HCT116 (cell line): ENCODE data around the gene GANC. TPM values are rescaled to one million over a fixed set of nuclear protein-coding genes. Genes with fewer than 3 reads are reported as not detected.

Experiments used
- ATAC-seq: fragments of 200-7000 bp; cut with Tn5 transposase; 2 replicates; pipeline ENCODE4 v1.9.1; 2020; ENCODE audit warnings: mild to moderate bottlenecking, moderate library complexity
- BruUV-seq: library from RNA; stranded (reverse); fragments of 400-500 nt; replicated peaks from 2 replicates; lab custom pipeline; 2021; lab: Mats Ljungman, UMichigan
- CTCF ChIA-PET: fragments of 300-600 bp; sonication (Branson Sonifier 250); formaldehyde crosslinking; loops from one replicate; lab custom pipeline; 2021; ENCODE audit warnings: antibody characterized with exemption; lab: Charles Lee
- POLR2A ChIA-PET: fragments of 300-600, 350-600 bp; sonication (Branson Sonifier 250); formaldehyde crosslinking; loops from one replicate; lab custom pipeline; 2021; ENCODE audit warnings: antibody characterized with exemption; lab: Charles Lee
- RAD21 ChIA-PET, 2 experiments: fragments of 300-600 bp; sonication (Branson Sonifier 250); formaldehyde crosslinking; loops; one replicate each; lab custom pipeline; 2023; ENCODE audit warnings: low total read pairs in 2 of 2; ENCODE audit not compliant: uncharacterized antibody in 2 of 2, unreplicated experiment in 2 of 2, low non-redundant PET in 1 of 2; lab: Charles Lee
- DNase-seq: peaks from one replicate; pipeline ENCODE4 v3.0.0-alpha.2; 2010; ENCODE audit warnings: low read depth, low spot score
- H2AFZ ChIP-seq: fragments of 200-600 bp; shearing (Covaris generic), sonication (generic); 2 replicates; pipeline ENCODE4 v1.6.1; 2017; ENCODE audit warnings: low read depth, mixed run types, mixed read lengths, antibody characterized with exemption, low read length; ENCODE audit not compliant: poor library complexity, severe bottlenecking
- H3K27ac ChIP-seq: 2 replicates; pipeline ENCODE4 v1.5.1; 2012; ENCODE audit warnings: low read depth, low read length
- H3K27me3 ChIP-seq: fragments of 200-600 bp; sonication (generic); 2 replicates; pipeline ENCODE4 v1.6.1; 2016; ENCODE audit warnings: mixed run types, low read length, mixed read lengths; ENCODE audit not compliant: insufficient read depth
- H3K36me3 ChIP-seq, 2 experiments: fragments of 200-500 bp in 1 of 2; fragments of 200-600 bp in 1 of 2; sonication (Bioruptor generic) in 1 of 2; sonication (generic) in 1 of 2; 2 replicates each; pipeline versions ENCODE4 v1.5.1 to v1.6.1; 2014 to 2016; ENCODE audit warnings: low read length in 2 of 2, inconsistent platforms in 1 of 2, mixed read lengths in 1 of 2, mixed run types in 1 of 2; ENCODE audit not compliant: insufficient read depth in 2 of 2, control insufficient read depth in 1 of 2
- H3K4me1 ChIP-seq, 2 experiments: fragments of 200-600 bp in 1 of 2; sonication (generic) in 1 of 2; 2 replicates each; pipeline versions ENCODE4 v1.5.1 to v1.6.1; 2012 to 2017; ENCODE audit warnings: low read length in 2 of 2, inconsistent platforms in 1 of 2, mild to moderate bottlenecking in 1 of 2, mixed read lengths in 1 of 2, mixed run types in 1 of 2, moderate library complexity in 1 of 2; ENCODE audit not compliant: insufficient read depth in 2 of 2, control insufficient read depth in 1 of 2
- H3K4me2 ChIP-seq: fragments of 200-600 bp; sonication (generic); 2 replicates; pipeline ENCODE4 v1.6.1; 2017; ENCODE audit warnings: mixed run types, low read length, mixed read lengths
- H3K4me3 ChIP-seq, 2 experiments: fragments of 200-600 bp in 1 of 2; sonication (generic) in 1 of 2; replicated peaks in 1 of 2; 2 replicates each; pipeline ENCODE4 v1.5.1; 2011 to 2016; ENCODE audit warnings: low read length in 2 of 2, control low read depth in 1 of 2, low read depth in 1 of 2, mild to moderate bottlenecking in 1 of 2, mixed read lengths in 1 of 2, mixed run types in 1 of 2
- H3K79me2 ChIP-seq: fragments of 200-600 bp; sonication (generic); 2 replicates; pipeline ENCODE4 v1.6.1; 2017; ENCODE audit warnings: mild to moderate bottlenecking, mixed run types, low read length, moderate library complexity, mixed read lengths; ENCODE audit not compliant: insufficient read depth
- H3K9ac ChIP-seq: fragments of 200-600 bp; sonication (generic); 2 replicates; pipeline ENCODE4 v1.6.1; 2016; ENCODE audit warnings: low read length, mixed read lengths
- H3K9me2 ChIP-seq: fragments of 200-600 bp; sonication (generic), shearing (Covaris generic); 2 replicates; pipeline ENCODE4 v1.6.1; 2017; ENCODE audit warnings: mixed run types, mild to moderate bottlenecking, moderate library complexity; ENCODE audit not compliant: insufficient read depth
- H3K9me3 ChIP-seq, 2 experiments: fragments of 200-500 bp in 1 of 2; fragments of 200-600 bp in 1 of 2; sonication (Bioruptor generic) in 1 of 2; sonication (generic) in 1 of 2; 2 replicates each; pipeline ENCODE4 v1.6.1; 2014 to 2017; ENCODE audit warnings: low read length in 2 of 2, mixed read lengths in 2 of 2, inconsistent platforms in 1 of 2, low read depth in 1 of 2, mild to moderate bottlenecking in 1 of 2, mixed run types in 1 of 2, moderate library complexity in 1 of 2; ENCODE audit not compliant: control insufficient read depth in 1 of 2, insufficient read depth in 1 of 2
- H4K20me1 ChIP-seq: fragments of 200-600 bp; sonication (generic), shearing (Covaris generic); 2 replicates; pipeline ENCODE4 v1.6.1; 2017; ENCODE audit warnings: mixed run types, mild to moderate bottlenecking, moderate library complexity; ENCODE audit not compliant: insufficient read depth
- CBX3 ChIP-seq: IDR thresholded peaks from 2 replicates; pipeline ENCODE4 v1.6.1; 2012; ENCODE audit warnings: low read depth
- EGR1 ChIP-seq: IDR thresholded peaks from 2 replicates; pipeline ENCODE4 v1.6.1; 2012; ENCODE audit warnings: low read depth
- ELF1 ChIP-seq: IDR thresholded peaks from 2 replicates; pipeline ENCODE4 v1.6.1; 2012; ENCODE audit warnings: low read depth, borderline replicate concordance
- EZH2 ChIP-seq: fragments of 200-600 bp; sonication (generic); IDR thresholded peaks from 2 replicates; pipeline ENCODE4 v1.6.1; 2017; ENCODE audit warnings: antibody characterized with exemption, mixed run types
- EZH2phosphoT487 ChIP-seq: fragments of 200-600 bp; IDR thresholded peaks from 2 replicates; pipeline ENCODE4 v1.6.1; 2018; ENCODE audit warnings: antibody characterized with exemption, borderline replicate concordance
- FOSL1 ChIP-seq: IDR thresholded peaks from 2 replicates; pipeline ENCODE4 v1.6.1; 2012; ENCODE audit warnings: low read depth
- JUND ChIP-seq: IDR thresholded peaks from 2 replicates; pipeline ENCODE4 v1.6.1; 2012
- MAX ChIP-seq: IDR thresholded peaks from 2 replicates; pipeline ENCODE4 v1.6.1; 2012
- REST ChIP-seq: IDR thresholded peaks from 2 replicates; pipeline ENCODE4 v1.6.1; 2012; ENCODE audit warnings: low read depth
- SIN3A ChIP-seq: IDR thresholded peaks from 2 replicates; pipeline ENCODE4 v1.6.1; 2012; ENCODE audit warnings: low read depth
- SRF ChIP-seq: IDR thresholded peaks from 2 replicates; pipeline ENCODE4 v1.6.1; 2012; ENCODE audit warnings: low read depth
- YY1 ChIP-seq: IDR thresholded peaks from 2 replicates; pipeline ENCODE4 v1.6.1; 2011; ENCODE audit warnings: low read length, low read depth, moderate library complexity, mild to moderate bottlenecking; ENCODE audit not compliant: insufficient replicate concordance; ENCODE audit errors: extremely low read depth
- ZBTB33 ChIP-seq: IDR thresholded peaks from 2 replicates; pipeline ENCODE4 v1.6.1; 2011; ENCODE audit warnings: mild to moderate bottlenecking, low read length, moderate library complexity; ENCODE audit not compliant: insufficient replicate concordance; ENCODE audit errors: extremely low read depth
- ZNF274 ChIP-seq: fragments of 200-500 bp; sonication (Bioruptor generic); IDR thresholded peaks from 2 replicates; pipeline ENCODE4 v1.6.1; 2014; ENCODE audit warnings: mild to moderate bottlenecking, low read depth, low read length, inconsistent platforms
- intact Hi-C: fragments of 100-400 bp; cut with micrococcal nuclease; formaldehyde crosslinking; loops from 2 replicates; pipeline ENCODE4 v1.10.0; 2022
- total RNA-seq: library from RNA; stranded (reverse); gene quantifications from one replicate; pipeline ENCODE4 v1.2.1, GENCODE V29; 2021; ENCODE audit not compliant: unreplicated experiment

The GANC gene
- total RNA-seq, 1 experiment from 2014 or later, result 13.1 TPM

- POLR2A ChIA-PET, result no interaction called here
These were observed 33.3 kb upstream of the GANC start for GRCh38 chr15:42239528-42240182.

More at GRCh38 chr15:42239528-42240182, 33.3 kb upstream of the GANC start:
- intact Hi-C loops, result no loop called here
- Histone ChIP-seq H3K27ac (no peak overlapping the region), H3K4me2 (no peak overlapping the region), H3K9ac (no peak overlapping the region), H3K4me1 (no peaks in the 10 kb centered on the region), H3K9me2 (no peaks in the 10 kb centered on the region), H3K27me3 (no peaks in the 10 kb centered on the region), H3K36me3 (peaks cover 13 to 14% of the 10 kb centered on the region in 2 experiments; a peak in 3 of 4 replicates), H3K4me3 (no peak overlapping the region), H2AFZ (no peak overlapping the region), H4K20me1 (peaks cover 9% of the 10 kb centered on the region; the same call in 1 of the 2 replicates), H3K9me3 (no peaks in the 10 kb centered on the region), H3K79me2 (peaks cover 11% of the 10 kb centered on the region; the same call in 1 of the 2 replicates)
- BruUV-seq, result no TSS peak
- CTCF ChIA-PET, result no interaction called here
- no peak for ATAC-seq
- no peak for DNase-seq
- no peak for TF ChIP-seq YY1
- no peak for TF ChIP-seq MAX
- no peak for TF ChIP-seq FOSL1
- no peak for TF ChIP-seq EZH2
- no peak for TF ChIP-seq SIN3A
- TF ChIP-seq ZBTB33, result no peak
- no peak for TF ChIP-seq ELF1
- no peak for TF ChIP-seq CBX3
- no peak for TF ChIP-seq ZNF274
- TF ChIP-seq JUND, result no peak
- TF ChIP-seq EZH2phosphoT487, result no peak
- TF ChIP-seq EGR1, result no peak
- TF ChIP-seq REST, result no peak
- no peak for TF ChIP-seq SRF
- RAD21 ChIA-PET, result no interaction called here
